GM23338 (cell line): ENCODE results near the gene MAGI1. TPM values are rescaled to one million over a fixed set of nuclear protein-coding genes. Genes with fewer than 3 reads are reported as not detected.

Experiments
- ATAC-seq: fragments of 200-7000 bp; cut with Tn5 transposase; 3 replicates; pipeline ENCODE4 v1.9.1; 2020
- DNase-seq: peaks from one replicate; pipeline ENCODE4 v3.0.0-alpha.2; 2015; ENCODE audit warnings: low spot score
- H2AFZ ChIP-seq: fragments of 200-600 bp; sonication (generic); 2 replicates; pipeline ENCODE4 v1.8.0; 2016; ENCODE audit warnings: antibody characterized with exemption, mild to moderate bottlenecking, moderate library complexity
- H3F3A ChIP-seq: fragments of 200-600 bp; sonication (generic); replicated peaks from 2 replicates; pipeline ENCODE4 v1.8.0; 2017; ENCODE audit warnings: antibody characterized with exemption, mixed run types, low read depth
- H3K27ac ChIP-seq: fragments of 200-600 bp; sonication (generic); 2 replicates; pipeline ENCODE4 v1.6.1; 2016; ENCODE audit warnings: low read depth
- H3K27me3 ChIP-seq: fragments of 200-600 bp; sonication (generic); 2 replicates; pipeline ENCODE4 v1.8.0; 2016; ENCODE audit warnings: mild to moderate bottlenecking, mixed run types, moderate library complexity; ENCODE audit not compliant: insufficient read depth
- H3K36me3 ChIP-seq: fragments of 200-600 bp; sonication (generic); 2 replicates; pipeline ENCODE4 v1.8.0; 2016; ENCODE audit warnings: mild to moderate bottlenecking; ENCODE audit not compliant: insufficient read depth
- H3K4me1 ChIP-seq: fragments of 200-600 bp; sonication (generic); 2 replicates; pipeline ENCODE4 v1.8.0; 2016; ENCODE audit warnings: mild to moderate bottlenecking, moderate library complexity; ENCODE audit not compliant: insufficient read depth
- H3K4me2 ChIP-seq: fragments of 200-600 bp; sonication (generic); 2 replicates; pipeline ENCODE4 v1.7.1; 2017; ENCODE audit warnings: mixed run types
- H3K4me3 ChIP-seq: fragments of 200-600 bp; sonication (generic); 2 replicates; pipeline ENCODE4 v1.6.1; 2016; ENCODE audit warnings: mixed run types
- H3K79me2 ChIP-seq: fragments of 200-600 bp; sonication (generic); replicated peaks from 2 replicates; pipeline ENCODE4 v1.8.0; 2017; ENCODE audit warnings: mild to moderate bottlenecking; ENCODE audit not compliant: insufficient read depth
- H3K9me2 ChIP-seq: fragments of 200-600 bp; sonication (generic); 2 replicates; pipeline ENCODE4 v1.8.0; 2017; ENCODE audit not compliant: insufficient read depth
- H4K20me1 ChIP-seq: fragments of 200-600 bp; sonication (generic); replicated peaks from 2 replicates; pipeline ENCODE4 v1.8.0; 2017; ENCODE audit warnings: mild to moderate bottlenecking; ENCODE audit not compliant: insufficient read depth
- H3K27ac Mint-ChIP-seq: 2 replicates; pipeline ENCODE4 v1.8.0; 2020; ENCODE audit warnings: inconsistent platforms, mild to moderate bottlenecking, moderate library complexity, mixed read lengths
- H3K27me3 Mint-ChIP-seq: 3 replicates; pipeline ENCODE4 v1.8.0; 2022; ENCODE audit warnings: low read depth, mild to moderate bottlenecking, moderate library complexity, mixed read lengths, inconsistent platforms; ENCODE audit not compliant: insufficient read depth, poor library complexity
- H3K36me3 Mint-ChIP-seq: 3 replicates; pipeline ENCODE4 v1.8.0; 2021; ENCODE audit warnings: low read depth, mild to moderate bottlenecking, inconsistent platforms, moderate library complexity, mixed read lengths
- H3K4me1 Mint-ChIP-seq: 3 replicates; pipeline ENCODE4 v1.8.0; 2020; ENCODE audit warnings: mild to moderate bottlenecking, inconsistent platforms, mixed read lengths
- H3K4me3 Mint-ChIP-seq: 3 replicates; pipeline ENCODE4 v1.8.0; 2021; ENCODE audit warnings: moderate library complexity, mild to moderate bottlenecking, inconsistent platforms, mixed read lengths
- H3K9me3 Mint-ChIP-seq: 3 replicates; pipeline ENCODE4 v1.8.0; 2020; ENCODE audit warnings: moderate library complexity, mild to moderate bottlenecking, inconsistent platforms, mixed read lengths
- CREB1 ChIP-seq: fragments of 250-450 bp; sonication (Bioruptor Pico); IDR thresholded peaks from 2 replicates; pipeline ENCODE4 v1.5.0; 2020; ENCODE audit warnings: low read depth, mild to moderate bottlenecking, moderate library complexity
- EZH2 ChIP-seq: fragments of 200-600 bp; sonication (generic); IDR thresholded peaks from one replicate; pipeline ENCODE4 v1.8.0; 2017; ENCODE audit warnings: antibody characterized with exemption, mild to moderate bottlenecking, low read depth; ENCODE audit not compliant: unreplicated experiment
- EZH2phosphoT487 ChIP-seq: fragments of 200-600 bp; sonication (generic); IDR thresholded peaks from one replicate; pipeline ENCODE4 v1.8.1; 2018; ENCODE audit warnings: antibody characterized with exemption; ENCODE audit not compliant: unreplicated experiment
- STAT1 ChIP-seq: IDR thresholded peaks from one replicate; pipeline ENCODE4 v1.6.1; 2016; ENCODE audit warnings: antibody characterized with exemption; ENCODE audit not compliant: unreplicated experiment
- ZNF114 ChIP-seq: fragments of 250-450 bp; sonication (Bioruptor Pico); IDR thresholded peaks from 2 replicates; pipeline ENCODE4 v1.5.0; 2020; ENCODE audit warnings: mild to moderate bottlenecking, moderate library complexity
- ZNF331 ChIP-seq: fragments of 250-450 bp; sonication (Bioruptor Pico); IDR thresholded peaks from 2 replicates; pipeline ENCODE4 v1.5.0; 2020; ENCODE audit warnings: low read depth, mild to moderate bottlenecking, moderate library complexity
- polyA plus RNA-seq: library from polyadenylated mRNA; unstranded; fragments of >200 nt; fragmentation: Nextera tagmentation; extraction: Ambion mirVana; gene quantifications from 2 replicates; pipeline ENCODE4 v1.2.1, GENCODE V29; 2016
- total RNA-seq: library from RNA; depleted of rRNA; stranded (reverse); fragments of >200 nt; shearing (Covaris generic); gene quantifications from 2 replicates; pipeline ENCODE4 v1.2.3, GENCODE V29; 2014
- TF ChIP-seq, protein P1 (sequence below): IDR thresholded peaks from one replicate; pipeline ENCODE4 v1.6.1; 2018; ENCODE audit warnings: antibody characterized with exemption; ENCODE audit not compliant: unreplicated experiment
- TF ChIP-seq, protein P2 (sequence below): IDR thresholded peaks from 2 replicates; pipeline ENCODE4 v1.6.1; 2016; ENCODE audit warnings: antibody characterized with exemption
- TF ChIP-seq, protein P3 (sequence below), 2 experiments: fragments of 200-600 bp in 1 of 2; sonication (generic) in 1 of 2; conservative IDR thresholded peaks; 2 replicates each; pipeline versions ENCODE4 v1.5.1 to v1.6.1; 2016 to 2017; ENCODE audit warnings: antibody characterized with exemption in 2 of 2, low read depth in 2 of 2, mild to moderate bottlenecking in 2 of 2, moderate library complexity in 1 of 2

Gene MAGI1
- total and polyA plus RNA-seq, 2 experiments from 2014 or later = 27.4 to 71.2 TPM

DNA sequence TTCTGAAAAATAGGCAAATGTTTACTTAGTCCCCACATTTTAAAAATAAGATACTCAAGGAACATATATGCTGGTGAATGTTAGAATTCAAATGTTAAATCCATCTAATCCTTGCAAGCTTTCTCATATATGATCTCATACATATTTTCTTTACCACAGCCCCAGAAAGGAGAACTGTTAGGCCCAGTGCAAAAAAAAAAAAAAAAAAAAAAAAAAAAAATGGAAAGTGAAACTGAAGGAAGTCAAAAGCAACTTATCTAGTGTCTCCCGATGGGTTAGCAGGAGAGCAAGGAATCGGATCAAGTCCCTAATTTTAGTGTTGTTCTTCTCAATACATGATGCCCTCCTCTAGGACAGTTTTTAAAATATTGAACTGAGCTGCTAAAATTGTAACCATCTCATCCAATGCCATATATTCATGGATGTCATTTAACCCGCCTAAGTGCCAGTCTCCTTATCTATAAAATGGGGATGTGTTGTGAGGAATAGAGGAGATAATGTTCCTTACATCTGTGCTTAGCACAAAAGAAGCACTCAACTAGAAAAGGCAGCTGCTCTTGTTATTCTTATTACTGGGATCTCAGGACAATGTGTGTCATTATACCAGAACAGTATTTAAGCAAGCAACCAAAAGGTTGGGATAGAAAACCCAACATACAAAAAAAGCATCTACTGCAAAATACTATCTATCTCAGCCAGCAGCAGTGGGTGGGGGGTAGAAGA is 279.7 kb downstream of the MAGI1 start:
- Histone ChIP-seq H2AFZ (no peak overlapping the region), H4K20me1 (0 out of 2 replicates have a peak, but pooled peaks cover under 1% of the 10 kb centered on the region), H3K4me1 (peaks cover 45% of the 10 kb centered on the region), H3K4me2 (peak overlapping the region; percentile 39; the same call in 1 of the 2 replicates), H3K9me2 (no peaks in the 10 kb centered on the region), H3K4me3 (no peak overlapping the region), H3K27ac (no peak overlapping the region), H3F3A (no peaks in the 10 kb centered on the region), H3K79me2 (peaks cover 17% of the 10 kb centered on the region), H3K36me3 (no peaks in the 10 kb centered on the region), H3K27me3 (no peaks in the 10 kb centered on the region)
- Mint-ChIP-seq H3K27ac (no peak overlapping the region; the same call in 1 of the 2 replicates), H3K9me3 (no peaks in the 10 kb centered on the region), H3K27me3 (peaks cover 4% of the 10 kb centered on the region), H3K4me1 (peaks cover 47% of the 10 kb centered on the region), H3K4me3 (no peak overlapping the region), H3K36me3 (no peaks in the 10 kb centered on the region)
- no peak for ATAC-seq
- no peak for DNase-seq
- TF ChIP-seq, protein P1, sequence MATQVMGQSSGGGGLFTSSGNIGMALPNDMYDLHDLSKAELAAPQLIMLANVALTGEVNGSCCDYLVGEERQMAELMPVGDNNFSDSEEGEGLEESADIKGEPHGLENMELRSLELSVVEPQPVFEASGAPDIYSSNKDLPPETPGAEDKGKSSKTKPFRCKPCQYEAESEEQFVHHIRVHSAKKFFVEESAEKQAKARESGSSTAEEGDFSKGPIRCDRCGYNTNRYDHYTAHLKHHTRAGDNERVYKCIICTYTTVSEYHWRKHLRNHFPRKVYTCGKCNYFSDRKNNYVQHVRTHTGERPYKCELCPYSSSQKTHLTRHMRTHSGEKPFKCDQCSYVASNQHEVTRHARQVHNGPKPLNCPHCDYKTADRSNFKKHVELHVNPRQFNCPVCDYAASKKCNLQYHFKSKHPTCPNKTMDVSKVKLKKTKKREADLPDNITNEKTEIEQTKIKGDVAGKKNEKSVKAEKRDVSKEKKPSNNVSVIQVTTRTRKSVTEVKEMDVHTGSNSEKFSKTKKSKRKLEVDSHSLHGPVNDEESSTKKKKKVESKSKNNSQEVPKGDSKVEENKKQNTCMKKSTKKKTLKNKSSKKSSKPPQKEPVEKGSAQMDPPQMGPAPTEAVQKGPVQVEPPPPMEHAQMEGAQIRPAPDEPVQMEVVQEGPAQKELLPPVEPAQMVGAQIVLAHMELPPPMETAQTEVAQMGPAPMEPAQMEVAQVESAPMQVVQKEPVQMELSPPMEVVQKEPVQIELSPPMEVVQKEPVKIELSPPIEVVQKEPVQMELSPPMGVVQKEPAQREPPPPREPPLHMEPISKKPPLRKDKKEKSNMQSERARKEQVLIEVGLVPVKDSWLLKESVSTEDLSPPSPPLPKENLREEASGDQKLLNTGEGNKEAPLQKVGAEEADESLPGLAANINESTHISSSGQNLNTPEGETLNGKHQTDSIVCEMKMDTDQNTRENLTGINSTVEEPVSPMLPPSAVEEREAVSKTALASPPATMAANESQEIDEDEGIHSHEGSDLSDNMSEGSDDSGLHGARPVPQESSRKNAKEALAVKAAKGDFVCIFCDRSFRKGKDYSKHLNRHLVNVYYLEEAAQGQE = no peak
- no peak for TF ChIP-seq EZH2phosphoT487
- no peak for TF ChIP-seq ZNF331 (CRISPR knock-in tag)
- no peak for TF ChIP-seq ZNF114 (CRISPR knock-in tag)
- TF ChIP-seq STAT1 = no peak
- TF ChIP-seq EZH2 = no peak
- TF ChIP-seq CREB1 (CRISPR knock-in tag) = no peak
- TF ChIP-seq, protein P2, sequence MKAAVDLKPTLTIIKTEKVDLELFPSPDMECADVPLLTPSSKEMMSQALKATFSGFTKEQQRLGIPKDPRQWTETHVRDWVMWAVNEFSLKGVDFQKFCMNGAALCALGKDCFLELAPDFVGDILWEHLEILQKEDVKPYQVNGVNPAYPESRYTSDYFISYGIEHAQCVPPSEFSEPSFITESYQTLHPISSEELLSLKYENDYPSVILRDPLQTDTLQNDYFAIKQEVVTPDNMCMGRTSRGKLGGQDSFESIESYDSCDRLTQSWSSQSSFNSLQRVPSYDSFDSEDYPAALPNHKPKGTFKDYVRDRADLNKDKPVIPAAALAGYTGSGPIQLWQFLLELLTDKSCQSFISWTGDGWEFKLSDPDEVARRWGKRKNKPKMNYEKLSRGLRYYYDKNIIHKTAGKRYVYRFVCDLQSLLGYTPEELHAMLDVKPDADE = no peak
- TF ChIP-seq, protein P3, sequence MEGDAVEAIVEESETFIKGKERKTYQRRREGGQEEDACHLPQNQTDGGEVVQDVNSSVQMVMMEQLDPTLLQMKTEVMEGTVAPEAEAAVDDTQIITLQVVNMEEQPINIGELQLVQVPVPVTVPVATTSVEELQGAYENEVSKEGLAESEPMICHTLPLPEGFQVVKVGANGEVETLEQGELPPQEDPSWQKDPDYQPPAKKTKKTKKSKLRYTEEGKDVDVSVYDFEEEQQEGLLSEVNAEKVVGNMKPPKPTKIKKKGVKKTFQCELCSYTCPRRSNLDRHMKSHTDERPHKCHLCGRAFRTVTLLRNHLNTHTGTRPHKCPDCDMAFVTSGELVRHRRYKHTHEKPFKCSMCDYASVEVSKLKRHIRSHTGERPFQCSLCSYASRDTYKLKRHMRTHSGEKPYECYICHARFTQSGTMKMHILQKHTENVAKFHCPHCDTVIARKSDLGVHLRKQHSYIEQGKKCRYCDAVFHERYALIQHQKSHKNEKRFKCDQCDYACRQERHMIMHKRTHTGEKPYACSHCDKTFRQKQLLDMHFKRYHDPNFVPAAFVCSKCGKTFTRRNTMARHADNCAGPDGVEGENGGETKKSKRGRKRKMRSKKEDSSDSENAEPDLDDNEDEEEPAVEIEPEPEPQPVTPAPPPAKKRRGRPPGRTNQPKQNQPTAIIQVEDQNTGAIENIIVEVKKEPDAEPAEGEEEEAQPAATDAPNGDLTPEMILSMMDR (conservative IDR thresholded peaks at IDR 0.05; ENCODE audit: low read depth in 2 of 2) = no peak
